Gastroesophageal sphincter (tissue), 4 donors: ENCODE results near the gene GALNT17. TPM values are rescaled to one million over a fixed set of nuclear protein-coding genes. Genes with fewer than 3 reads are reported as not detected.
A peak's percentile ranks its signal among the peaks of the same experiment; 100 is the strongest.

Experiments
- ATAC-seq: fragments of 150-250 bp; one replicate; pipeline ENCODE4 v1.9.1; 2016; ENCODE audit warnings: mild to moderate bottlenecking, moderate library complexity
- H3K27ac ChIP-seq, 4 donors: fragments of 200-600 bp; sonication (generic) in 3 of 4; 1 replicate in 3 of 4; 2 replicates in 1 of 4; pipeline ENCODE4 v1.5.1; 2016 to 2019
- H3K27me3 ChIP-seq: fragments of 200-600 bp; sonication (generic); one replicate; pipeline ENCODE4 v1.5.1; 2019
- H3K36me3 ChIP-seq, 2 donors: fragments of 200-600 bp; sonication (generic); one replicate each; pipeline ENCODE4 v1.5.1; 2019; ENCODE audit warnings: control low read depth in 1 of 2
- H3K4me1 ChIP-seq, 3 donors: fragments of 200-600 bp; sonication (generic); 1 replicate in 2 of 3; 2 replicates in 1 of 3; pipeline ENCODE4 v1.5.1; 2016 to 2019; ENCODE audit warnings: control low read depth in 2 of 3
- H3K4me3 ChIP-seq, 2 donors: fragments of 200-600 bp; sonication (generic); one replicate each; pipeline ENCODE4 v1.5.1; 2019; ENCODE audit warnings: mild to moderate bottlenecking in 1 of 2, moderate library complexity in 1 of 2
- H3K9me3 ChIP-seq, 3 donors: fragments of 200-600 bp; sonication (generic); one replicate each; pipeline ENCODE4 v1.5.1; 2017 to 2019; ENCODE audit warnings: control low read depth in 2 of 3
- EP300 ChIP-seq: sonication (generic); formaldehyde crosslinking; IDR thresholded peaks from one replicate; pipeline ENCODE4 v1.6.1; 2017; ENCODE audit warnings: antibody characterized with exemption, mild to moderate bottlenecking
- POLR2A ChIP-seq, 2 donors: fragments of 450-650 bp; IDR thresholded peaks; one replicate each; pipeline ENCODE4 v1.6.1; 2017; ENCODE audit warnings: antibody characterized with exemption in 2 of 2, mild to moderate bottlenecking in 2 of 2, moderate library complexity in 1 of 2
- POLR2AphosphoS5 ChIP-seq: sonication (generic); formaldehyde crosslinking; IDR thresholded peaks from one replicate; pipeline ENCODE4 v1.6.1; 2017; ENCODE audit warnings: antibody characterized with exemption
- WGBS, 2 donors: methylation state at CpG; one replicate each; pipeline ENCODE4 v1.1.5; 2018; ENCODE audit warnings: low coverage in 1 of 2; 5-methylcytosine and 5-hydroxymethylcytosine counted together
- total RNA-seq, 4 donors: library from RNA; depleted of rRNA; stranded (reverse); fragments of >200 nt; gene quantifications; one replicate each; pipeline ENCODE4 v1.1.0, GENCODE V29; 2016
- TF ChIP-seq, protein P1 (sequence below), 4 experiments: fragments of 200-600 bp in 2 of 4; fragments of 450-650 bp in 2 of 4; sonication (generic) in 1 of 4; IDR thresholded peaks; one replicate each; pipeline ENCODE4 v1.5.1; 2017 to 2019; ENCODE audit warnings: antibody characterized with exemption in 4 of 4, mild to moderate bottlenecking in 2 of 4, moderate library complexity in 2 of 4

Gene GALNT17
- total RNA-seq, 4 donors from 2014 or later: 16.7 to 93.2 (median 34.8) TPM

DNA sequence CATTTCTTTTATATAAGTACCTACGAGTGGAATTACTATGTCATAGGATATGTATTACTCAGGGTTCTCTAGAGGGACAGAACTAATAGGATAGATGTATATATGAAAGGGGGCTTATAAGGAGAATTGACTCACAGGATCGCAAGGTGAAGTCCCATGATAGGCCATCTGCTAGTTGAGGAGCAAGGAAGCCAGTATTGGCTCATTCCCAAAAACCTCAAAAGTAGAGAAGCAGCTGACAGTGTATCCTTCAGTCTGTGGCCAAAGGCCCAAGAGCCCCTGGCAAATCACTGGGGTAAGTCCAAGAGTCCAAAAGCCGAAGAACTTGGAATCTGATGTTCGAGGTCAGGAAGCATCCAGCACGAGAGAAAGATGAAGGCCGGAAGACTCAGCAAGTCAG, 59.8 kb downstream of the GALNT17 start:
- Histone ChIP-seq H3K4me1 (peaks cover 0 to 3% (median 0%) of the 10 kb centered on the region in 3 donors), H3K36me3 (no peaks in the 10 kb centered on the region), H3K27me3 (no peaks in the 10 kb centered on the region), H3K9me3 (no peaks in the 10 kb centered on the region), H3K4me3 (no peak overlapping the region), H3K27ac (no peak overlapping the region)
- WGBS, 2 donors: 79 to 98% methylated on average over 5 to 6 of the region's 6 CpGs
- TF ChIP-seq, protein P1, sequence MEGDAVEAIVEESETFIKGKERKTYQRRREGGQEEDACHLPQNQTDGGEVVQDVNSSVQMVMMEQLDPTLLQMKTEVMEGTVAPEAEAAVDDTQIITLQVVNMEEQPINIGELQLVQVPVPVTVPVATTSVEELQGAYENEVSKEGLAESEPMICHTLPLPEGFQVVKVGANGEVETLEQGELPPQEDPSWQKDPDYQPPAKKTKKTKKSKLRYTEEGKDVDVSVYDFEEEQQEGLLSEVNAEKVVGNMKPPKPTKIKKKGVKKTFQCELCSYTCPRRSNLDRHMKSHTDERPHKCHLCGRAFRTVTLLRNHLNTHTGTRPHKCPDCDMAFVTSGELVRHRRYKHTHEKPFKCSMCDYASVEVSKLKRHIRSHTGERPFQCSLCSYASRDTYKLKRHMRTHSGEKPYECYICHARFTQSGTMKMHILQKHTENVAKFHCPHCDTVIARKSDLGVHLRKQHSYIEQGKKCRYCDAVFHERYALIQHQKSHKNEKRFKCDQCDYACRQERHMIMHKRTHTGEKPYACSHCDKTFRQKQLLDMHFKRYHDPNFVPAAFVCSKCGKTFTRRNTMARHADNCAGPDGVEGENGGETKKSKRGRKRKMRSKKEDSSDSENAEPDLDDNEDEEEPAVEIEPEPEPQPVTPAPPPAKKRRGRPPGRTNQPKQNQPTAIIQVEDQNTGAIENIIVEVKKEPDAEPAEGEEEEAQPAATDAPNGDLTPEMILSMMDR (IDR thresholded peaks at IDR 0.05): no peak
- no peak for TF ChIP-seq EP300
- TF ChIP-seq POLR2A (IDR thresholded peaks at IDR 0.05): no peak
- no peak for TF ChIP-seq POLR2AphosphoS5
- ATAC-seq: no peak

DNA sequence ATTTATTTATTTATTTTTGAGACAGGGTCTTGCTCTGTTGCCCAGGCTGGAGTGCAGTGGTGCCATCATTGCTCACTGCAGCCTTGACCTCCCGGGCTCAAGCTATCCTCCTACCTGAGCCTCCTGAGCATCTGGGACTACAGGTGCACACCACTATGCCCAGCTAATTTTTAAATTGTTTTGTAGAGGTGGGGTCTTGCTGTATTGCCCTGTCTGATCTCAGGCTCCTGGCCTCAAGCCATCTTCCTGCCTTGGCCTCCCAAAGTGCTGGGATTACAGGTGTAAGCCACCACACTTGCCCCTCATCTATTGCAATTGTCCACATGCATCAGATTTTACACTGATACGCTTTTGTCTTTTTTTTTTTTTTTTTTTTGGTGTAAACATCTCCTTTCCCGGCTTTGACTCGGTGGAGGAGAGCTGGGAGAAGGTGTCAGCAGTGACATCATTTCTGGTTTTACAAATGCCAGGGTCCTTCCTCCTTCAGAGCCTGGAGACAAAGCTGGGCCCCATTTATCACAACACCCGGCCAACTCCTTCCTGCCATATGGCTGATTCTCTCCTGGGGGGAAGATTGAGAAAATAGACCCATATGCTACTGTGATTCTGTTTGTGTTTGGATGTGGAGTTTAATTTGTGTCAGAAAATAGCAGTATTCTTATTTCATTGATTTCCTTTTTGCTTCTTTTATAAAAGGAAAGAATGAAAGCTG, 61.3 kb downstream of the GALNT17 start:
- TF ChIP-seq, protein P1 (IDR thresholded peaks at IDR 0.05): no peak
- TF ChIP-seq EP300 (no peak), POLR2AphosphoS5 (no peak), POLR2A (IDR thresholded peaks at IDR 0.05) (no peak)
- WGBS, 2 donors: 93 to 100% methylated on average over 1 to 2 of the region's 5 CpGs

DNA sequence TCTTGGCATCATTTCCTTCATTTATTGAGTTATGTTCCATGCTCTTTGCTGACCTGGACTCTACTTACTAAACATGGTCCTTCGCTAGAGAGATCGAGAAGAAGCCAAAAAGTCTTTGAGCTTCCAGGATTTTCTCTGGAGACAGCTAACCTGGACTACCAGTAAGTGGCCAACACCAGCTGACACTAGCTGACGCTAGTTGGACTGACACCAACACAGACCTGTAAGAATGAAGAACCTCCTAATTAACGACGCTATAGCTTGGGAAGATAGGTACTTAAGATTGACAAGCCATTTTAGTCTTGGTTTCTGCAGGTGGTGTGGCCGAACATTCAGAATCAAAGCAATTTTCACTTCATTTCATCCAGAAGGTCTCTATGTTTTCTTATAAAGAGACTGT, 66.4 kb downstream of the GALNT17 start:
- Histone ChIP-seq H3K4me3 (no peak overlapping the region), H3K27me3 (no peaks in the 10 kb centered on the region), H3K36me3 (no peaks in the 10 kb centered on the region), H3K4me1 (peaks cover 0 to 25% (median 0%) of the 10 kb centered on the region in 3 donors), H3K9me3 (no peaks in the 10 kb centered on the region), H3K27ac (peak overlapping the region in 2 of 4 donors; percentile 54 to 60)
- no peak for ATAC-seq
- TF ChIP-seq POLR2A (IDR thresholded peaks at IDR 0.05): no peak
- 64 to 85% methylated on average over 3 to 6 of the region's 6 CpGs for WGBS, 2 donors

More for the DNA sequence above, 61.3 kb downstream of the GALNT17 start:
- no peaks in the 10 kb centered on the region for H3K36me3 ChIP-seq
- peaks cover 0 to 2% (median 0%) of the 10 kb centered on the region in 3 donors for H3K4me1 ChIP-seq
- no peaks in the 10 kb centered on the region for H3K9me3 ChIP-seq
- H3K27ac ChIP-seq: no peak overlapping the region
- H3K4me3 ChIP-seq: no peak overlapping the region
- ATAC-seq: no peak
- no peaks in the 10 kb centered on the region for H3K27me3 ChIP-seq

DNA sequence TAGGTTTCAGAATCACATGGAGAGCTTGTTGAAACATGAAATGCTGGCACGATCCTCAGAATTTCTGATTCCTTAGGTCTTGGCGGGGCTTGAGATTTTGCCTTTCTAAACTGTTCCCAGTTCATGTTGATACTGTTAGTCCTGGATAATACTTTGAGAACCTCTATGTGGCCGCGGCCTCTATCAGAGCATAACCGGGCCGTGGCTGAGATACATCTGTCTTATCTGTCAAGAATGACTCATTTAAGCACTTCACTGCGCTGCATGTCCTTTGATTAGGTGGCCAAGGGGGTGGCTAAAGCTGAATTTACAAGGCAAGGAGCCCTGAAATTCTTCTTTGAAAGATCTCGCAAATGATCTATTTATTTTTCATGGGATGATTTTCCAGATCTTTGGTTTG, 66.9 kb downstream of the GALNT17 start:
- Histone ChIP-seq H3K4me3 (no peak overlapping the region), H3K27ac (peak overlapping the region in 2 of 4 donors; percentile 54 to 60), H3K27me3 (no peaks in the 10 kb centered on the region), H3K36me3 (no peaks in the 10 kb centered on the region), H3K9me3 (no peaks in the 10 kb centered on the region), H3K4me1 (peaks cover 0 to 25% (median 0%) of the 10 kb centered on the region in 3 donors)
- 23 to 81% methylated on average over 6 to 8 of the region's 8 CpGs for WGBS, 2 donors
- ATAC-seq: no peak
- TF ChIP-seq EP300: no peak
- TF ChIP-seq POLR2A (IDR thresholded peaks at IDR 0.05): no peak
- no peak for TF ChIP-seq POLR2AphosphoS5
- TF ChIP-seq, protein P1 (IDR thresholded peaks at IDR 0.05): no peak

DNA sequence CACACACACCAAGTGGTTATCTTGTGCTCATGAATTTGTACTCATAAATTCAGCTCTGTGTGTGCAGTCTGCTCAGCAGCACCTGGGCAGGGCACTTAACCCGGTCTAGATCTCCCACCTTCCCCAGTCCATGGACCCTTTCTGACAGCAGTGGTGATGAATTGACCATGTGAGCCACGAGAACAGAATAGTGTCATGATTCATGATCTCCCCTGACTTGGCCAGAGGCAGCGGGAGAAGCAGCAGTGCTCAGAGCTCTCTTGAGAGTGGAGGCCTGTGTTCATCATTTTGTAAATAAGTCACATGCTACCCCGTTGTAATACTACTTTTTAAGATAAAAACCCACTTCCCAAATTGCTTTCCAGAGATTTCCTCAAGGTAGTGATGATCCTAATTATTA, 74.2 kb downstream of the GALNT17 start:
- Histone ChIP-seq H3K27ac (no peak overlapping the region), H3K27me3 (no peaks in the 10 kb centered on the region), H3K4me1 (peaks cover 0 to 26% (median 0%) of the 10 kb centered on the region in 3 donors), H3K9me3 (no peaks in the 10 kb centered on the region), H3K4me3 (no peak overlapping the region), H3K36me3 (no peaks in the 10 kb centered on the region)
- WGBS, 2 donors: 25 to 52% methylated on average over 3 to 4 of the region's 4 CpGs
- no peak for ATAC-seq
- TF ChIP-seq, protein P1 (IDR thresholded peaks at IDR 0.05): no peak
- TF ChIP-seq POLR2AphosphoS5: no peak
- no peak for TF ChIP-seq EP300
- TF ChIP-seq POLR2A (IDR thresholded peaks at IDR 0.05): no peak
